ENCODE data around the gene ITGB4. TPM values are rescaled to one million over a fixed set of nuclear protein-coding genes. Genes with fewer than 3 reads are reported as not detected.
A peak's percentile ranks its signal among the peaks of the same experiment; 100 is the strongest.
"Not testable (repeated sequence)": the region's sequence is repeated elsewhere in the genome, so short reads cannot be mapped to it uniquely, and the experiment has no call there.

The ITGB4 gene
- total RNA-seq, 1 donor from 2014 or later = 8.8 TPM

GRCh38 chr17:75778066-75778860 is 57.0 kb downstream of the ITGB4 start:
- intact Hi-C loops (cut with micrococcal nuclease); ATAC-seq; DNase-seq: not testable (repeated sequence)

- intact Hi-C loops (cut with micrococcal nuclease) = no loop called here
- ATAC-seq = peak; percentile 3
- no peak for DNase-seq
Observed at GRCh38 chr17:75778861-75779249, 57.6 kb downstream of the ITGB4 start.

GRCh38 chr17:75779250-75779986 is 58.2 kb downstream of the ITGB4 start:
- intact Hi-C loops (cut with micrococcal nuclease) = no loop called here
- peak; percentile 97 for DNase-seq
- ATAC-seq = peak; percentile 80

DNA sequence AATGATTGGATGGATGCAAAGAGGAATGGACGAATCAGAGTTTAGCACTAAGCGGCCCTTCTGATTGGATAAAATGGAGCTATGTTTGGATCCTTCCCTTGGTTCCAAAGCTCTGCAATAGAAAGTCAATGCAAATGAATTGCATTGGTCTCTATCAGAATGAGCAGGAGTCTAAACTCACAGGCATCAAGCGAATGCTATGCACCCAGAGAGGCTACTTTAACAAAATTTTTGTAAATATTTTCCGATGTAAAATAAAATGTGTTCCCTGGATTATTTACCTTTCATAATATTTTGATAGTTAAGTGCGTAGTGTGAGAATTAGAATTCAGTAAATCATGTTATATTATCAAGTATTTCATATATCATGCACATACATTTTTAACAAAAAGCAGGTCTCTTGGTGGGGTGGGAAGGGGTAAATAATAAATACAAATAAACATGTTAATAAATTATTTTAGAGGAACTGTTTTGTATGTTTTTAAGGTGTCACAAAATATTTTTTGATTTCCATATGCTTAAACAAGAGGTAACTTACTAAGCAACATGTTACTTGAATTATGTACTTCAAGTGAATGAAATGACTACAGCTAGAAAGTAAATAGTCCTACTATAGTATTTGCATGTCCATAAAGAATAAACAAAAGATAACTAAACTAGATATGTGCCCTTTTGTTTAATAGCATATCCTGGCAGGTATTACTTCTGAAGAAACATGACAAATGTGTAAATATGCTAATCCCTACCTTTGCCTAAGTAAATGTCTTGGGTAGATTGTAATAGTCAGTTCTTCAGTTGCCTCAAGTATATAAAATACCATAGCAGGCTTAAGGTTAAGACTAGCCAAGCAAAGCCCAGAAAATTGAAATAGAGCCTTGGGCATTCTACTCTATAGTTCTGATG is 59.0 kb downstream of the ITGB4 start:
- ATAC-seq (no peak), DNase-seq (no peak)
- intact Hi-C loops (cut with micrococcal nuclease) = no loop called here

DNA sequence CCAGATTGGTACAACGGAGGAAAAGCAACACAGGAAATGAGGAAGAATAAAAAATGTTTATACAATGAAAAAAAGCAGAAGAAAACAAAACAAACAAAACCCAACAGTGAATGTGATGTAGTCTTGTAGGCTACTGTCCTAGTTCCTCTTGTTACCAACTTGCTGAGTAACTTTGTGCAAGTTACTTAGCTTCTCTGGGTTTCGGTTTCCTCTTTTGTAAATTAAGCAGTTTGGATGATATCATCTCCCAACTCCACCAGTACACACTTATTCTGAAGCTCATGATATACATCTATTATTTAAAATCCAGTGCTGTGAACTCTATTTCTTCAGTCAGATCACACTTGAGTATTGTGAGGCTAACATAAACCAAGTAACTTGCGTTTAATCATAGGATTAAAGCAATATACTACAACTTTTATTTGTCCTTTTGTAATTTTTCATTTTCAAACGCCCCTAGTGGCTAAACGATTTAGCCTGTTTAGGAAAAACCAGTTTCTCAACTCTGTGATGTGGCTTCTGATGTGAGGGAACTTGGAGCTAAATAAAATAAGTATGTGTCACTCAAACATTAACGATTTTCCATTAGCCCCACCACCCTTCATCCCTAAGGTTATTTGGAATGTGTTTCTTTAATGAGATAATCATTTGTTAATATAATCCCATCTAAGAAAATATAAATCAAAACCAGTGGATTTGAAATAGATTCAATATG is 62.0 kb downstream of the ITGB4 start:
- DNase-seq = no peak
- intact Hi-C loops (cut with micrococcal nuclease) = no loop called here
- ATAC-seq = no peak

GRCh38 chr17:75783803-75784472 is 62.7 kb downstream of the ITGB4 start:
- DNase-seq = peak; percentile 50
- ATAC-seq = peak; percentile 1
- intact Hi-C loops (cut with micrococcal nuclease) = no loop called here

- DNase-seq (peak; percentile 96), ATAC-seq (peak; percentile 92)
- intact Hi-C loops (cut with micrococcal nuclease) = no loop called here
Observed at GRCh38 chr17:75784473-75785015, 63.3 kb downstream of the ITGB4 start, which contains the start of gene UNK. TSS of gene UNK (plus strand) at chr17:75784806. CDS start at chr17:75784881, 75 bp downstream.

- peak; percentile 91 for ATAC-seq
- intact Hi-C loops (cut with micrococcal nuclease) = no loop called here
- DNase-seq = peak; percentile 92
Observed at GRCh38 chr17:75785016-75785890, 64.0 kb downstream of the ITGB4 start.

GRCh38 chr17:75791254-75791653 is 70.0 kb downstream of the ITGB4 start:
- DNase-seq = no peak
- intact Hi-C loops (cut with micrococcal nuclease) = no loop called here
- no peak for ATAC-seq

- no peak for ATAC-seq
- no peak for DNase-seq
- intact Hi-C loops (cut with micrococcal nuclease) = no loop called here
Observed at GRCh38 chr17:75793460-75793859, 72.2 kb downstream of the ITGB4 start.

DNA sequence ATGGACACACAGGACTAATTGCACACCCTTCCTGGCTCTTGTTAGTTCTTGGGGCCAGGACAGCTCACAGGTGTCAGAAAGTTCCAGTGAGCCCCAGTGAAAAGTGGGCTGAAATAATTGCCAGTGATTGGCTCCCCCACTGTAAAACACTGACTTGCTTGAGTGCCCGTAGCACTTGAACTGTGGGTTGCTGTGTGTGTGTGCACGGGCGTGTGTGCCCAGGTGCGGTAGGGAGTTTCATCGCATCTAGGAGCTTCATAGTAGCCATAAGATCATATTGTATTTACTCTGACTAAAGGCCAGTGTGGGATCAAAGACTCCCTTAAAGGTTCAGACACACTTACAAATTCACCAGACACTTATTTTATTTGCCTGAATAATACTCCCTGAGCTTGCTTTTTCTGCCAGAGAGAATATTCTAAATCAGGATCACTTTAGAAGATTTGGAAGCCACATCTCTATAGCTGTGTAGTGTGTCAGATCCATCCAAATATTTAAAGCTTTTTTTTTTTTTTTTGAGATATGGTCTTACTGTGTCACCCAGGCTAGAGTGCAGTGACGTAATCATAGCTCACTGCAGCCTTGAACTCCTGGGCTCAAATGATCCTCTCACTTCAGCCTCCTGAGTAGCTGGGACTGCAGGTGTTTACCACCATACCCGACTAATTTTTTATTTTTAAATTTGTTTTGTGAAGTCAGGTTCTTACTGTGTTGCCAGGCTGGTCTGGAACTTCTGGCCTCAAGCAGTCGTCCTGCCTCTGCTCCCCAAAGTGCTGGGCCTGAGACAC is 74.8 kb downstream of the ITGB4 start:
- DNase-seq = no peak
- ATAC-seq = no peak
- intact Hi-C loops (cut with micrococcal nuclease) = no loop called here

DNA sequence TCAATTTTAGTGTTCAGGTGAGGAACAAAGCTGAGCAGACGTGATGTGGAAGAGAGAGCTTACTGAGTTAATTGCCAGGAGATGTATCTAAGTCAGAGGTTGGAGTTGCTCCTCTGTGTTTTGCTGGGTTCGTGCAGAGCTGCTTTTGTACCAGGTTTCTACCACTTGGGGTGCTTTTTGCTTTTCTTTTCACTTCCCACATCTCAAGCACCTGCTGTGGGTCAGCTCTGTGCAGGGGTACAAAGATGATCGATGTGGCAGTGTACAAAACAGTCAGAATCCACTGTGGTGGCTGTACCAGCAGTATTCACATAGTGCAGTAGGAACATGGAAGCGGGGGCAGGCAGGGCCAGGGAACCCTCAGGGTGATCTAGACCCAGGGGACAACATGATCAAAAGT is 78.1 kb downstream of the ITGB4 start:
- DNase-seq = no peak
- no peak for ATAC-seq
- intact Hi-C loops (cut with micrococcal nuclease) = no loop called here

DNA sequence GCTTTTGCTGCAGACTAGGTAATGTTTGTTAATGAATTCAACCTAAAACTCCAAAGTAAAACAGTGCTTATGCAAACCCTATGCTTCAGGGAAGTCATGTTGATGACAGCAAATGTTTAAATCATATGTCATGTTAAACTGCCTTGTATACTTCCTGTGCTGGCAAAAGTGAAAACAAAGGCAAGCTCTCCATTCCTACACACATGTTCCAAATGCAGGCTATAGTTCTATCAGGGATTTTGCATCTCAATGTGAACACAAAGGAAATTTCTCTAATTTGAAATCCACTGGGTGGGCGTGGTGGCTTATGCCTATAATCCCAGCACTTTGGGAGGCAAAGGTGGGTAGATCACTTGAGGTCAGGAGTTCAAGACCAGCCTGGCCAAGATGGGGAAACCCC is 82.6 kb downstream of the ITGB4 start:
- DNase-seq (no peak), ATAC-seq (no peak)
- intact Hi-C loops (cut with micrococcal nuclease) = no loop called here

GRCh38 chr17:75806822-75807500 is 85.7 kb downstream of the ITGB4 start:
- intact Hi-C loops (cut with micrococcal nuclease) = no loop called here
- peak; percentile 77 for ATAC-seq

More at GRCh38 chr17:75806822-75807500, 85.7 kb downstream of the ITGB4 start:
- DNase-seq = peak; percentile 68
